CD14-positive monocyte (primary cell): ENCODE data around the gene ARID3C. TPM values are rescaled to one million over a fixed set of nuclear protein-coding genes. Genes with fewer than 3 reads are reported as not detected.

ENCODE experiments used
- DNase-seq, 3 donors: peaks; one replicate each; pipeline ENCODE4 v3.0.0-alpha.2; 2011 to 2022
- H2AFZ ChIP-seq: 2 replicates; pipeline ENCODE4 v1.6.0; 2012; ENCODE audit warnings: mild to moderate bottlenecking, low read depth, low read length, inconsistent platforms; ENCODE audit not compliant: insufficient read depth, poor library complexity, severe bottlenecking
- H3K27ac ChIP-seq, 2 donors: 1 replicate in 1 of 2; 2 replicates in 1 of 2; pipeline ENCODE4 v1.5.1; 2012 to 2013; ENCODE audit warnings: low read length in 2 of 2, control low read depth in 1 of 2, inconsistent platforms in 1 of 2, low read depth in 1 of 2, mild to moderate bottlenecking in 1 of 2
- H3K27me3 ChIP-seq, 2 donors: one replicate each; pipeline versions ENCODE4 v1.6.0 to v1.6.1; 2011 to 2013; ENCODE audit warnings: low read length in 2 of 2; ENCODE audit not compliant: control insufficient read depth in 2 of 2, insufficient read depth in 2 of 2
- H3K36me3 ChIP-seq, 2 donors: replicated peaks in 1 of 2; 1 replicate in 1 of 2; 2 replicates in 1 of 2; pipeline versions ENCODE4 v1.5.1 to v1.6.1; 2012 to 2013; ENCODE audit warnings: low read length in 2 of 2, control low read depth in 1 of 2, inconsistent platforms in 1 of 2, mild to moderate bottlenecking in 1 of 2; ENCODE audit not compliant: insufficient read depth in 2 of 2, control insufficient read depth in 1 of 2
- H3K4me1 ChIP-seq, 2 donors: 1 replicate in 1 of 2; 2 replicates in 1 of 2; pipeline versions ENCODE4 v1.5.1 to v1.6.1; 2012 to 2013; ENCODE audit warnings: low read length in 2 of 2, control low read depth in 1 of 2, inconsistent platforms in 1 of 2, mild to moderate bottlenecking in 1 of 2, moderate library complexity in 1 of 2; ENCODE audit not compliant: insufficient read depth in 2 of 2, control insufficient read depth in 1 of 2
- H3K4me2 ChIP-seq: replicated peaks from 2 replicates; pipeline ENCODE3; 2012; ENCODE audit warnings: low read length, moderate library complexity, mild to moderate bottlenecking; ENCODE audit not compliant: poor library complexity, severe bottlenecking; ENCODE audit errors: extremely low read depth
- H3K4me3 ChIP-seq, 3 experiments: fragments of 200-600 bp in 1 of 3; sonication (generic) in 1 of 3; replicated peaks in 1 of 3; 1 replicate in 2 of 3; 2 replicates in 1 of 3; pipeline ENCODE4 v1.5.1; 2011 to 2013; ENCODE audit warnings: low read length in 3 of 3, mild to moderate bottlenecking in 3 of 3, control low read depth in 2 of 3, low read depth in 2 of 3, inconsistent platforms in 1 of 3, moderate library complexity in 1 of 3
- H3K79me2 ChIP-seq: 2 replicates; pipeline ENCODE4 v1.6.0; 2012; ENCODE audit warnings: mild to moderate bottlenecking, control low read depth, inconsistent platforms, low read length, moderate library complexity; ENCODE audit not compliant: insufficient read depth
- H3K9ac ChIP-seq: 2 replicates; pipeline ENCODE4 v1.6.0; 2017; ENCODE audit warnings: low read length, mild to moderate bottlenecking; ENCODE audit not compliant: insufficient read depth, poor library complexity, severe bottlenecking
- H3K9me3 ChIP-seq, 2 donors: replicated peaks in 1 of 2; 1 replicate in 1 of 2; 2 replicates in 1 of 2; pipeline versions ENCODE4 v1.5.1 to v1.6.1; 2012 to 2013; ENCODE audit warnings: low read length in 2 of 2, control low read depth in 1 of 2; ENCODE audit not compliant: control insufficient read depth in 1 of 2, insufficient read depth in 1 of 2
- H4K20me1 ChIP-seq: 2 replicates; pipeline ENCODE4 v1.6.0; 2012; ENCODE audit warnings: mild to moderate bottlenecking, low read length, control low read depth, moderate library complexity; ENCODE audit not compliant: insufficient read depth
- H3K27ac Mint-ChIP-seq, 7 donors: one replicate each; pipeline ENCODE4 v1.8.0; 2020; ENCODE audit warnings: mild to moderate bottlenecking in 7 of 7, mixed read lengths in 7 of 7, moderate library complexity in 6 of 7, inconsistent platforms in 2 of 7
- H3K27me3 Mint-ChIP-seq, 3 donors: one replicate each; pipeline ENCODE4 v1.8.0; 2021 to 2022; ENCODE audit warnings: low read depth in 3 of 3, mild to moderate bottlenecking in 3 of 3, mixed read lengths in 3 of 3, moderate library complexity in 3 of 3, inconsistent platforms in 1 of 3
- H3K36me3 Mint-ChIP-seq, 2 donors: one replicate each; pipeline ENCODE4 v1.8.0; 2020; ENCODE audit warnings: mixed read lengths in 2 of 2, inconsistent platforms in 1 of 2, mild to moderate bottlenecking in 1 of 2
- H3K4me1 Mint-ChIP-seq: one replicate; pipeline ENCODE4 v1.8.0; 2020; ENCODE audit warnings: mild to moderate bottlenecking, mixed read lengths
- H3K4me3 Mint-ChIP-seq, 2 donors: one replicate each; pipeline ENCODE4 v1.8.0; 2020; ENCODE audit warnings: mild to moderate bottlenecking in 2 of 2, mixed read lengths in 2 of 2, moderate library complexity in 1 of 2
- H3K9me3 Mint-ChIP-seq, 7 donors: one replicate each; pipeline ENCODE4 v1.8.0; 2020 to 2022; ENCODE audit warnings: mixed read lengths in 7 of 7, mild to moderate bottlenecking in 6 of 7, moderate library complexity in 6 of 7, inconsistent platforms in 2 of 7
- WGBS: methylation state at CpG from one replicate; pipeline ENCODE4 v1.1.5; 2013; ENCODE audit warnings: missing lambda C conversion rate; ENCODE audit not compliant: insufficient coverage; 5-methylcytosine and 5-hydroxymethylcytosine counted together
- intact Hi-C, 2 donors: fragments of 100-400 bp; cut with micrococcal nuclease; formaldehyde crosslinking; loops; one replicate each; pipeline versions ENCODE4 v1.15.0 to v1.15.1; 2023
- polyA plus RNA-seq, 3 donors: library from polyadenylated mRNA; depleted of rRNA in 1 of 3; unstranded in 2 of 3; stranded (reverse) in 1 of 3; fragments of 300-500 nt in 2 of 3; fragments of >200 nt in 1 of 3; fragmentation: Illumina TruSeq in 2 of 3; gene quantifications; 1 replicate in 2 of 3; 2 replicates in 1 of 3; pipeline ENCODE4 v1.2.3, GENCODE V29; 2012 to 2021
- TF ChIP-seq, protein P1 (sequence below): fragments of 200-600 bp; IDR thresholded peaks from one replicate; pipeline ENCODE4 v1.8.0; 2022; ENCODE audit warnings: antibody characterized with exemption, mild to moderate bottlenecking

The ARID3C gene
- polyA plus RNA-seq, 3 donors: not detected

DNA sequence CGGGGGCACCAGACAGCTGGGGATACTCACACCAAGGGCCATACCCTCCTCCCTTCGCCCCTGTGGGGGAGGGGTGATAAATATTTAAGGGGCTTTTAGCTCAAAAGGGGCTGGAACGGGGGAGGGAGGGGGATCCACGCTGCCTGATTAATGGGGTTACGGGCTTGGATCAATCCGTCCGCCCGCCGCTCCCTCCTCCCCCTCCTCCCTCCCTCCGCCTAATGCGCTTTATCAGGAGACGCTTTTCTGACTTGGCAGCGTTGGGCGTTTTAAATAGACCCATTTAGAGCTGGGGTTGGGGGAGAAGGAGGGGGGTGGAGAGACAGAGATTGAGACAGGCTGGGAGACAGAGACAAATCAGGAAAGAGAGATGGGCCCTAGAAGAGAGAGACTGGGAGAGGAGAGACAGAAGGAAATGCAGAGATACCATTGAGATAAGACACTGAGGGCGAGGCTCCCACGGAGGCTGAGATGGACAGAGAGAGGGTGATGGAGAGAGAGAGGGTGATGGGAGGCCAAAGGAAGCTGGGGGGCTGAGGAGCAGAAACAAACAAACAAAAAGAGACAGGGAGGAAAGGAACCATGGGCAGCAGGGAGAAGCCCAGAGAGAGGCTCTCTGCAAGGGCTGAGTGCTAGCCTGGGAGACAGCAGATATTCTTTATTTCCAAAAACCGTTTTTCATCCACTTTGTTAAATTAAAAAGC lies 49.6 kb downstream of the ARID3C start:
- H3K36me3 ChIP-seq: no peaks in the 10 kb centered on the region
- WGBS: 20% methylated on average over 4 of the region's 17 CpGs
- no peak for DNase-seq
- intact Hi-C loops: no loop called here
- no peaks in the 10 kb centered on the region for H3K4me1 ChIP-seq
- Mint-ChIP-seq H3K27ac (no peak overlapping the region), H3K9me3 (peaks cover 0 to 7% (median 2%) of the 10 kb centered on the region in 7 donors), H3K4me1 (peaks cover 2% of the 10 kb centered on the region), H3K36me3 (peaks cover 0 to 1% of the 10 kb centered on the region in 2 donors), H3K4me3 (peak overlapping the region in 1 of 2 donors; percentile 68), H3K27me3 (peaks cover 63 to 81% (median 66%) of the 10 kb centered on the region in 3 donors)
- H3K9me3 ChIP-seq: peaks cover 0 to 24% of the 10 kb centered on the region in 2 donors
- H3K79me2 ChIP-seq: no peaks in the 10 kb centered on the region
- H2AFZ ChIP-seq: no peak overlapping the region
- H3K4me2 ChIP-seq: no peak overlapping the region
- no peak overlapping the region for H3K27ac ChIP-seq
- TF ChIP-seq, protein P1, sequence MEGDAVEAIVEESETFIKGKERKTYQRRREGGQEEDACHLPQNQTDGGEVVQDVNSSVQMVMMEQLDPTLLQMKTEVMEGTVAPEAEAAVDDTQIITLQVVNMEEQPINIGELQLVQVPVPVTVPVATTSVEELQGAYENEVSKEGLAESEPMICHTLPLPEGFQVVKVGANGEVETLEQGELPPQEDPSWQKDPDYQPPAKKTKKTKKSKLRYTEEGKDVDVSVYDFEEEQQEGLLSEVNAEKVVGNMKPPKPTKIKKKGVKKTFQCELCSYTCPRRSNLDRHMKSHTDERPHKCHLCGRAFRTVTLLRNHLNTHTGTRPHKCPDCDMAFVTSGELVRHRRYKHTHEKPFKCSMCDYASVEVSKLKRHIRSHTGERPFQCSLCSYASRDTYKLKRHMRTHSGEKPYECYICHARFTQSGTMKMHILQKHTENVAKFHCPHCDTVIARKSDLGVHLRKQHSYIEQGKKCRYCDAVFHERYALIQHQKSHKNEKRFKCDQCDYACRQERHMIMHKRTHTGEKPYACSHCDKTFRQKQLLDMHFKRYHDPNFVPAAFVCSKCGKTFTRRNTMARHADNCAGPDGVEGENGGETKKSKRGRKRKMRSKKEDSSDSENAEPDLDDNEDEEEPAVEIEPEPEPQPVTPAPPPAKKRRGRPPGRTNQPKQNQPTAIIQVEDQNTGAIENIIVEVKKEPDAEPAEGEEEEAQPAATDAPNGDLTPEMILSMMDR: no peak
- no peak overlapping the region for H3K9ac ChIP-seq
- H4K20me1 ChIP-seq: no peaks in the 10 kb centered on the region
- H3K27me3 ChIP-seq: peaks cover 30 to 75% of the 10 kb centered on the region in 2 donors
- no peak overlapping the region for H3K4me3 ChIP-seq

DNA sequence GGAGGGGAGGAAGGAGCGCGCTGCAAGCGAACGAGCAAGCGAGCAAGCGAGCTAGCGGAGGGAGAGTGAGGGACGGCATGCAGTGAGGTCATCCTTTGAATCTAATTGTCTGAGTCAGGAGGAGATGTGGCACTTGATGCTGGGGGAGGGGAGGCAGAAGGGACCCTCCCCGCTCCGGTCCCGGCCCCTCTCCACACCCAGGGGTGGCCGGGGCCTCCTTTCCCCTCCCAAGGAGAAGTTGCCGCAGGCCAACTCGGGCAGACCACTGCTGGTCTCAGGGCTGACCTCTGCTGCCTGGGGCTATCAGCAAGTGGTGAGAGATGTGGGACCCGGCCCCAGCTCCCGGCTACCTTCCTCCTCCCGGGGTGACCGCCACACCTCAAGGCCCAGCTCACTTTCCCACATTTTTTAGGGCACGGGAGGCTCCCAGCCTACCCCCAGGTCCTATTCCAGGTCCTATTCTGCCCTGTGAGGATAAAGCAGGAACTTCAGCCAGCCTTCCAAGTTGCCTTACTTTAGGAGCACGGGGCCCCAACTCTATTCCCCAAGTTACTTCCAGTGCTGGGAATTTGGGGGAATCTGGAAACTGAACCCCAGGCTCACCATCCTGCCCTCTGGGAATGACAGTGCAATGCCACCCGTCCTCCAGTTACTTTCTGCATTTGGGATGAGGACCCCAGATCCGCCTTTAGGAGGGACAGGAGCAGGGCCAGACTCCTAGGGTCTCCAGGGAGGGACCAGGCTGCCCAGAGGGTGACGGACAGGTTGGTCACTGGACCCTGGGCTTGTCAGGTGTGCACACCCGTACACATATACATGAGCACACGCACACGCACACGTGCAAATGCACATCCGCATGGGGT lies 50.4 kb downstream of the ARID3C start:
- Histone ChIP-seq H3K27ac (no peak overlapping the region), H3K4me1 (no peaks in the 10 kb centered on the region), H3K4me3 (no peak overlapping the region), H3K9me3 (peaks cover 0 to 24% of the 10 kb centered on the region in 2 donors), H4K20me1 (no peaks in the 10 kb centered on the region), H3K79me2 (no peaks in the 10 kb centered on the region), H3K27me3 (peaks cover 30 to 70% of the 10 kb centered on the region in 2 donors), H3K4me2 (no peak overlapping the region), H3K36me3 (no peaks in the 10 kb centered on the region), H2AFZ (no peak overlapping the region), H3K9ac (no peak overlapping the region)
- intact Hi-C loops: no loop called here
- H3K36me3 Mint-ChIP-seq: peaks cover 0 to 1% of the 10 kb centered on the region in 2 donors
- H3K9me3 Mint-ChIP-seq: peaks cover 0 to 7% (median 2%) of the 10 kb centered on the region in 7 donors
- TF ChIP-seq, protein P1: no peak
- H3K4me3 Mint-ChIP-seq: peak overlapping the region in 1 of 2 donors; percentile 67
- 8% methylated on average over 17 of the region's 28 CpGs for WGBS
- H3K27ac Mint-ChIP-seq: no peak overlapping the region
- DNase-seq: no peak
- H3K27me3 Mint-ChIP-seq: peaks cover 62 to 78% (median 66%) of the 10 kb centered on the region in 3 donors
- H3K4me1 Mint-ChIP-seq: peaks cover 2% of the 10 kb centered on the region
